Inflammatory macrophage treated with lipopolysaccharide for 4 hours (primary cell): ENCODE results near the gene IFT88.
"Not testable (repeated sequence)": the region's sequence is repeated elsewhere in the genome, so short reads cannot be mapped to it uniquely, and the experiment has no call there.

Experiments
- DNase-seq: peaks from one replicate; pipeline ENCODE4 v3.0.0-alpha.2; 2020

IFT88 gene

DNA sequence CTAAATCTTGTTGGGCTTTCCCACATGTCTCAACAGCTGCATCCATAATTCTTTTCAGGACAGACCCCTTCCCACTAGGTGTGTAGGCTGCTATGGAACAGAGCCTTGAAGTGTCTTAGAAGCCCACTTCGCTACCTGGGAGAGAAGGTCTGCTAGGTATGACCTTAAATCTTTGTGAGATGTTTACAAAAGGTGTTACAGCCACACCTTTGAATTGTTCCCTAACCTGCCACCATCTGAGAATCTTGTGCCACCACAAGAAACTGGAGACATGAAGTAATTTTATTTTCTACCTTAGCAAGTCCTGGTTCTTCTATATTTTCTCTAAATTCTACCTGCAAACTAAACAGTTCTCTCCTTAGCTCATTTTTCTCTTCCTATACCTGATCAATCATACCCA lies 69.1 kb downstream of the IFT88 start:
- no peak for DNase-seq

DNA sequence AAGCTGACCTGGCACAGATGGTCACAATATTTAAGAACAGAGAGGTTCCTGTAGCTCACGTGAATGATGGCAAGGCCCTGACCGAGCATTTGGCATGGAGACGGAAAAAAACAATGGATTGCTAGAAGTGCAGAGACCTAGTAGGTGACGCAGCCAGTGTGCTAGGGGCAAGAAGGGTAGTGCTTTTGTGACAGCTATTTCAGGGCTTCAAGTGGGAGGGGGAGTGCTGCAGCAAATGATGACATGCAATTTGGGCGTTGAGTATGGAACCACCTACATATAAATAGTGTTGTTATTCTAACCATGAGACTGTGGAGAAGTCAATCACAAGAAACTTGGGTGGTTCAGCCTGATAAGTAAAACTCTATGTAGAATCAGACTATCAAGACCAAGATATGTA lies 70.9 kb downstream of the IFT88 start:
- no peak for DNase-seq

DNA sequence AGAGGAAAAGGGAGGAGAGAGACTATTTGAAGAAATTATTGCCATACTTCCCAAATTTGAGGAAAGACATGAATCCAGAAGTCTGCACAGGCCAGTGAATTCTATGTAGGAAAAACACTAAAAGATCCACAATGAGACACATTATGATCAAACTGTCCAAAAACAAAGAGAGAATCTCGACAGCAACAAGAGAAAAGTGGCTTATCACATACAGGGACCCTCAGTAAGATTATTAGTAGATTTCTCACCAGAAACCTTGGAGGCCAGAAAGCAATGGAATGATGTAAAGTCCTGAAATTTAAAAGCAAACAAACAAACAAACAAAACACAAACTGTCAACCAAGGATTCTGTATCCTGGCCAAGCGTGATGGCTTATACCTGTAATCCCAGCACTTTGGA lies 80.8 kb downstream of the IFT88 start:
- no peak for DNase-seq

DNA sequence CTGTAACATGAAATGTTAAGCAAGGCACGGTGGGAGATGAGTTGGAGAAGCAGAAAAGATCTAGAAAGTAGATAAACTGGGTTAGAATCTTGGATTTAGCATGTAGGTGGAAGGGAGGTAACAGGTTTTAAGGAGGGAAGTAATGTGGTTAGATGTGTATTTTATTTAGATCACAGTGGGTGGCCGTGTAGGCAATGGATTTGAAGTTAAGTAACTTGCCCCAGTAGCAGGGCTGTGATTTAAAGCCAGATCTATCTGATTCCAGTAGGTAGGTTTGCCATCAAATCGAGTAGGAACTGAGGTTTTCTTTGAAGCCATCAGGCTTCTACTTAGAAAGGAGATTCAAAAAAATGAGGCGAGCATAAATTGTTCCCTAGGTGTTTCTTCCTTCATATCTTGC lies 86.0 kb downstream of the IFT88 start:
- no peak for DNase-seq

DNA sequence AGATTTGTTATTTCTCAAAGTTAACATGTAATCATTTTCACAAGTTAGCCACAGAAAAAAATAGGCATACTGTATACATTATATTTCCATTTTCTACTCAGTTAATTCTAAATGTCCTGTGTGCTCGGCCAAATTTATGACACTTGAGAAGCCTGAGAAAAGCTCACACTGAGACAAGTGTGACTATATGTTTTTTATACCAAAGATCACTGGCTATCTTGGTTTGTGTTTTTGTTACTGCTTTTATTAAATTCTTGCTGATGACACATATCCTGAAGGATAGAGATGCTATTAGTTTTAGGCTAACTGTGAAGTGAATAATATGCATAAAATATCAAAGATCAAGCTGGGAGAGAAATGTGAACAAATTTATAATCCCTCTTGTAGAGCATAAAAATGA lies 87.2 kb downstream of the IFT88 start:
- DNase-seq: no peak

DNA sequence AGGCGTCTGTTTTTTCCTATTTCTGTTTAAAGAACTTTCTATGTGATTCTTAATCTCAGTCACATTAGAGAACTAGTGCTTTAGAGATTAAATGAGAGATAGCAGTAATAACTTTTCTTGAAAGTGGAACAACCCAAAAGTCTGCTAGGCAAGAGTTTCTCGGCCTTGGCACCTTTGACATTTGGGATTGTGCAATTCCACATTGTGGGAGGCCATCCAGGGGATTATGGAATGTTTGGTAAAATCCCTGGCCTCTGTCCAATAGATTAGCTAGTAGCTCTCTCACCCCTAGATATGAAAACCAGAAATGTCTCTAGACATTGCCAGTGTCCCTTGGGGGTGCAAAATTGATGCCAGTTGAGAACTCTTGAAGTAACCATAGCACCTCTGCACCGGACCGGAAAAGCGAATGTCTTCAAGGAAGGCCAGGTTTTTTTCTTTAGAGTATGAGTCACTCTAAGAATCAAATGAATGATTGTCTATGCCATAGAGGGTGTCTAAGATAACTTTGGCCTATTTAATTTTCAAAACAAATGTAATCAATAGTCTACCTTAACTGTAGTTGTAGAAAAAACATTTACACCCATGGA lies 91.6 kb downstream of the IFT88 start:
- DNase-seq: no peak

GRCh38 chr13:20664351-20664750 lies 97.4 kb downstream of the IFT88 start:
- DNase-seq: no peak

DNA sequence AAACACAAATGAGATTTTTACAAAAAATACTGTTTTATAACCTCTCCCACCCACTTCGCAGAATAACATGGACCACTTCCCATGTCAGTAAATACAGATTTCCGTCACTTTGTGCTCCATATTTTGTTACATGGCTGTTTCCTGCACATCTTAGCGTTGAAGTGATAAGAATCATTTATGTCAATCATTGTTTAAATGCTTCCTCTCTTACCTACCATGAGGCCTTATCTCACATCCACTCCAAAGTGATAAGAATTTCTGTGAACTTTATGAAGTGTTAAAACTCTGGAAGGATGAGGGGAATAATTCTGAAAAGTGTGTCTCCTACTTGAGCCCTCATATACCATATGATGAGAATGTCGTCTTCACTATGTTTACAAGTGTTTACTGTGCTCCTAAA lies 100.0 kb downstream of the IFT88 start:
- no peak for DNase-seq

GRCh38 chr13:20667857-20668437 lies 101.0 kb downstream of the IFT88 start:
- DNase-seq: no peak

DNA sequence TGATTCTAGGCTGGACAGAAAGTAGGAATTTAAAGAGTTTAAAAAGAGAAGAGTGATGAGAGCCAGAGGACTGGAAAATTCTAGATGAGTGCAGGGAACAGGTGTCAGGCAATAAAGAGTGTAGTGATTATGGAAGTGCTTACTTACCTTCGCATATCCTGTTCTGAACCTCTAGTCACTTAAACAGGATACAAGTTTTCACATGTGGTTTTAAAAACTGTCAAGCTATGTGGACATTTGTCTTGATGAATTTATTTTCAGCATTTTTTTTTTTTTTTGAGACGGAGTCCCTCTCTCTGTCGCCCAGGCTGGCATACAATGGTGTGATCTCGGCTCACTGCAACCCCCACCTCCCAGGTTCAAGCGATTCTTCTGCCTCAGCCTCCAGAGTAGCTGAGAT lies 102.2 kb downstream of the IFT88 start:
- no peak for DNase-seq

- no peak for DNase-seq
These were observed 104.8 kb downstream of the IFT88 start for GRCh38 chr13:20671789-20672188.

- no peak for DNase-seq
These were observed 105.8 kb downstream of the IFT88 start for GRCh38 chr13:20672772-20673171.

GRCh38 chr13:20673715-20674114 lies 106.8 kb downstream of the IFT88 start:
- DNase-seq: no peak

GRCh38 chr13:20676213-20676612 lies 109.3 kb downstream of the IFT88 start:
- no peak for DNase-seq

DNA sequence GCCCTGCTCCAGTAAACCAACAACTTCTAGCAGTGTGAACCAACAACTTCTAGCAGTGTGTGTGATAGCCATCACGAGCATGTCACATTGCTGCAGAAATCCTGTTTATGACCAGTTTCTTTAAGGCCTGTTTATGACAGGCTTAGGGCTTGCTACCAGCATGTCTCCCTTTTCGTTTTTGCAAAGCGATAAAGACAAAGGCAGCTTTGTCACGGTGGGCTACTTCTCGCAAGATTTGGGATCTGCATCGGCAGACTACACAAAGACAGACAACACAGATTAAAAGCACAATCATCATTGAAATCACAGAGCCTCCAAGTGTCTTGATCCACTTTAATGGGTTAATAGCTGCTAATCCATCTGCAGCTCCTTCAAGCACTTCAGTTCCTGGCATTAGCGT lies 111.6 kb downstream of the IFT88 start:
- not testable (repeated sequence) for DNase-seq

DNA sequence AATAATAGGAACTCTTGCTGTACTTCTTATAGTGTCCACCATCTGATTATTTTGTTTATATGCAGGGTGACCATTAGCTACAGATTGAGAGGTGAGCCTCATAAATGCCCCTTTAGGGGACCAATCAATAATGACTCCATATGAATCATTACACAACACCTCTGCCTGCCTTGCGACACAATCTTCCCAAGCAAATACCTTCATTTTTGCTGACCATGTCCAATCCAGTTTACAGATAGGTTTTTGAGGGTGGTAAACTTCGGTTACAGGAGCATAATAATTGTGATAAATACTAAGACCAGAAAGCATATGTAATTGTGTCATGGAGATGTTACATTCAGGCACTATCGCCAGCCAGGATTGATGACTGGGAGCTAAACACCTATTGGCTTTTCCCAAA lies 112.9 kb downstream of the IFT88 start:
- DNase-seq: no peak

DNA sequence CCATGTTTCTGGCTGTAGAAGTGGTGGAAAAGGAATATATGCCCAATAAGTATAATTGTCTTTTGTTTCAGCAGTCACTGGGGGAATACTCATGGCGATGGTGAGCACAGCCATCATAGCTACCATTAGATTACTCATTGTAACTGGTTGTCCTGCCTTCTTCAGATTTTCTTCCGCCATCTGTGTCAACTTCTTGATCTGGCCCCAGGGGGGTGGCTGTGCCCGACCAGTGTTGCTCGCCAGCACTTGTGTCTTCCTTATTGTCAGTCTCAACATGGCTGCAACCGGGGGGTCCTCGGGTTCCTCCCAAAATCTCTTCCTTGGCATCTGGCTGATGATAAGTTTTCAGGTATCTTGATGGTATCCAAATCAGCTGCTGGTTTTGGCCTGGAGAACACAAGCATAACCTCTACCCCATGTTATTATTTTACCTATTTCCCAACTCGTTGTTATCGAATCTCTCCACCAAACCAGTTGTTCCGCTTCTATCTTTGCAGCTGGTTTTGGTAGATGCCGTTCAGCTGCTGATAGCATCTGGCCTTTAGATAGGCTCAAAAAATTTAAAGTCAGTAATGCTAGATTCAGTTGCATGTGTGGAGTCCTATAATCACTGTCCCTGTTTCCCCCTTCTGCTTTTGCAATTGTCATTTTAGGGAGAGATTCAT lies 113.6 kb downstream of the IFT88 start:
- no peak for DNase-seq

DNA sequence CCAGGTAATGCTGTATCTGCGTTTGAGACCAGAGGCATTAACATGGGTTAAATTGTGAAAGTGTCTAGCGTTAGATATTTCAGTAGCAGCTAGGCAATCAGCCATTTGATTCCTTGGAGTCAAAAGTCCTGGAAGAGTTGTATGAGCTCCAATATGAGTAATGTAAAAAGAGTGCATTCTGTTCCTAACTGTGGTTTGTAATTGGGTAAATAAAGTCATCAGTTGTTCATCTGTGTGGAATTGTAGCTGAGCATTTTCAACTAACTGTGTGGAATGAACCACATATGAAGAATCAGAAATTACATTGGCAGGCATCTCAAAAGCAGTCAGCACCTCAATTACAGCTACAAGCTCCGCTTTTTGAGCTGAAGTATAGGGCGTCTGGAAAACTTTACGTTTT lies 114.5 kb downstream of the IFT88 start:
- not testable (repeated sequence) for DNase-seq

GRCh38 chr13:20682061-20682460 lies 115.1 kb downstream of the IFT88 start:
- no peak for DNase-seq

GRCh38 chr13:20684041-20684440 lies 117.1 kb downstream of the IFT88 start:
- DNase-seq: no peak

GRCh38 chr13:20684546-20684945 lies 117.6 kb downstream of the IFT88 start:
- no peak for DNase-seq

GRCh38 chr13:20685092-20685491 lies 118.1 kb downstream of the IFT88 start:
- DNase-seq: no peak

DNA sequence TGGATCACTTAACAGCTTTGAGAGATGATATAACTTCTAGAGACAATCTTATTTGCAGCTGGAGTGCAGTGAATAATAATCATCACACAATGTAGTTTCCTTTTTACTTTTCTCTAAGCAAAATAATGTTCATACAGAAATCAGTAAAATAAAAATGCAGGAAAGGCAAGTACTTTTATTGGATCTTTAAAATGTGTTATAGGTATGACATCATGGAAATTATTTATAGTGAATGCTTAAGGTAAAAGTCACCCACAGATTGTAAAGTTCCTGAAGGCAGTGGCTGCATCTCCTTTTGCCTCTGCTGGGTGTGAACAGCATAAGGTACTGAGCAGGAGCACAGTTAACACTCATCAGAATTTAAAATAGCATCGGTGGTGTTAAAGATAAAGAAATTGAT lies 119.2 kb downstream of the IFT88 start:
- DNase-seq: no peak

- no peak for DNase-seq
These were observed 120.1 kb downstream of the IFT88 start for GRCh38 chr13:20686863-20687579.
